SK-N-MC (cell line): Measurements from ENCODE around the gene ACKR4.

Experiments
- DNase-seq: peaks from one replicate; pipeline ENCODE4 v3.0.0-alpha.2; 2011; ENCODE audit warnings: low read depth, low spot score
- H3K27ac ChIP-seq: fragments of 200-600 bp; sonication (generic); 2 replicates; pipeline ENCODE4 v1.5.1; 2016; ENCODE audit warnings: mixed run types
- H3K36me3 ChIP-seq: fragments of 200-600 bp; sonication (generic); 2 replicates; pipeline ENCODE4 v1.6.1; 2017; ENCODE audit warnings: antibody characterized with exemption, low read length, mixed read lengths; ENCODE audit not compliant: insufficient read depth
- H3K4me3 ChIP-seq: fragments of 200-600 bp; sonication (generic); 2 replicates; pipeline ENCODE4 v1.5.1; 2016
- H3K9ac ChIP-seq: fragments of 200-600 bp; sonication (generic); 2 replicates; pipeline ENCODE4 v1.8.0; 2017; ENCODE audit warnings: mixed run types, mixed read lengths; ENCODE audit not compliant: insufficient read length
- H3K9me3 ChIP-seq: fragments of 200-600 bp; sonication (generic); 2 replicates; pipeline ENCODE4 v1.6.1; 2017; ENCODE audit warnings: low read depth, mild to moderate bottlenecking, antibody characterized with exemption, low read length, moderate library complexity, mixed read lengths
- EZH2 ChIP-seq: fragments of 200-600 bp; sonication (generic); IDR thresholded peaks from one replicate; pipeline ENCODE4 v1.6.1; 2017; ENCODE audit warnings: antibody characterized with exemption
- FOXP2 ChIP-seq: optimal IDR thresholded peaks from 2 replicates; pipeline ENCODE3; 2011; ENCODE audit warnings: mild to moderate bottlenecking, moderate library complexity; ENCODE audit not compliant: insufficient read depth; ENCODE audit errors: extremely low read length, control extremely low read depth
- POLR2AphosphoS5 ChIP-seq: IDR thresholded peaks from 2 replicates; pipeline ENCODE4 v1.6.1; 2012; ENCODE audit warnings: mild to moderate bottlenecking, low read depth, low read length, borderline replicate concordance

Gene ACKR4

DNA sequence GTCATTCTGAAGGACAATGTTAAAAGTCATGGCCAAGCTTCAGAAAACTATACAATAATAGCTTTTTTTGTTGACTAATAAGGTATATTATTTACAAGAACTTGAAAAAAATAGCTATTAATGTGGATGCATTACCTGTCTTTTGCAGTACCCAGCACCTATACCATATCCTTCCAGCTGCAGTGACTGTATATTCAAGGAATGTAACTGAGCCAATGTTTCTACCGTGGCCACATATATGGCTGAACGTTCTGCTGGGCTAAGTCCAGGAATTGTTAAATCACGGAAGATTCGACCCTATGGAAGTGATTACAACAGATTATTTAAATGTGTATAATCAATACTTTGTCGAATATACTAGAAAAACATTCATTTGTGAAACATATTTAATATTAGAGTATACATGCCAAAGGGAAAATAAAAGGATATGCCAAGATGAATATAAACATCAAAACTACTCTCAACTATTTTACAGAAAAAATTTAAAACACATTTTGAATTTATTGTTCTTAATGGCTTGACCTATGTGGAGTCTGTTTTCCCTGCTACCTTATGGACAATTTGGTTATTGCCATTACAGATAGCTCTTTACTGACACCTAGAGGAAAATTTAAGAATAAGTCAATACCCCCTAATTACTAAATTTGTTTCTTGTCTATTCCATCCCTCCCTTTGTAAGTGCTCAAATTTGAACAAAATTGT lies 44.9 kb downstream of the ACKR4 start:
- DNase-seq: peak; percentile 60
- no peak overlapping the region for H3K9ac ChIP-seq
- H3K9me3 ChIP-seq: no peaks in the 10 kb centered on the region
- H3K27ac ChIP-seq: no peak overlapping the region
- 0 out of 2 replicates have a peak, but pooled peaks cover 5% of the 10 kb centered on the region for H3K36me3 ChIP-seq
- TF ChIP-seq POLR2AphosphoS5 (no peak), EZH2 (no peak), FOXP2 (no peak)
- H3K4me3 ChIP-seq: no peak overlapping the region

GRCh38 chr3:132642539-132642847 lies 45.4 kb downstream of the ACKR4 start:
- H3K27ac ChIP-seq: no peak overlapping the region
- H3K9me3 ChIP-seq: no peaks in the 10 kb centered on the region

DNA sequence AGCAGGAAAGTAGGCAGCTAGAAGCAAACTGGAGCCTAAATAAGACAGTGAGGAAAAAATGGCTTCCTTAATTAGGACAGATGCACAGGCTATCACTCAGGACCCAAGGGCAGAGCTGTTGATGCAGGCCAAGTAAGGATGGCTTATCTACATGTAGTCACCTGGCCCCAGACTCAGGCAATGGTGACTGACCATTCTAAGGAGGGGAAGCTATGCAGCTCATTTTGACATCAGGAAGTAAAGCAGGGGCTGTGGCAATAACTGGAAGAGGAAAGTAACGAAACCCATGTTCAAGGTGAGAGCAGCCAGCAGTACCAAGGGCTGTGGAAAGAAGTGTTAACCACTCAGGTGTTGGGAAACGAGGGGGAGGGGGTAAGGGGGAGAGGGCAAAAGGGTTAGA lies 46.3 kb downstream of the ACKR4 start:
- no peak for DNase-seq
- no peak for TF ChIP-seq FOXP2
- Histone ChIP-seq H3K9me3 (no peaks in the 10 kb centered on the region), H3K36me3 (0 out of 2 replicates have a peak, but pooled peaks cover 5% of the 10 kb centered on the region), H3K4me3 (no peak overlapping the region), H3K27ac (no peak overlapping the region), H3K9ac (no peak overlapping the region)

More at GRCh38 chr3:132642539-132642847, 45.4 kb downstream of the ACKR4 start:
- no peak overlapping the region for H3K9ac ChIP-seq
- no peak for DNase-seq
- H3K36me3 ChIP-seq: 0 out of 2 replicates have a peak, but pooled peaks cover 5% of the 10 kb centered on the region
- TF ChIP-seq FOXP2: no peak
- TF ChIP-seq EZH2: no peak
- TF ChIP-seq POLR2AphosphoS5: no peak
- H3K4me3 ChIP-seq: no peak overlapping the region

DNA sequence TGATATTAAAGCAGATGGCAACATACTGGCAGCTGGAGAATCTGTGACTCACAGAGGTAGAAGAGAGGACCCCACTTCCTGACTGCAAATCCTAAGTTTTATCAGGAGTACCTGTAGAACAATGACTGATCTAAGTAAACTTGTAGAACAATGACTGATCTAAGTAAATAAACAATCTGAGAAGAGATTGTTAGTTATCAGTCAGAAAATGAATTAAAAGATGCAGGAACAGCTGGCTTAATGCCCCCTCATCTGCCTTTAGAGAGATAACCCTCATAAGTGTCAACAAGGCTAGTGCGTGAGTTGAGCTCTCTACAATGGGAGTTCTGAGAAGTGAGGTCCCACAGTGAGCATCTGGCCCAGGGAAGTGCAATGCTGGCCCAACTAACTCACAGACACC lies 48.0 kb downstream of the ACKR4 start:
- H3K9ac ChIP-seq: no peak overlapping the region
- no peak overlapping the region for H3K27ac ChIP-seq
- no peaks in the 10 kb centered on the region for H3K36me3 ChIP-seq
- no peak overlapping the region for H3K4me3 ChIP-seq
- no peaks in the 10 kb centered on the region for H3K9me3 ChIP-seq
- DNase-seq: no peak
- no peak for TF ChIP-seq POLR2AphosphoS5
- no peak for TF ChIP-seq FOXP2
- no peak for TF ChIP-seq EZH2

DNA sequence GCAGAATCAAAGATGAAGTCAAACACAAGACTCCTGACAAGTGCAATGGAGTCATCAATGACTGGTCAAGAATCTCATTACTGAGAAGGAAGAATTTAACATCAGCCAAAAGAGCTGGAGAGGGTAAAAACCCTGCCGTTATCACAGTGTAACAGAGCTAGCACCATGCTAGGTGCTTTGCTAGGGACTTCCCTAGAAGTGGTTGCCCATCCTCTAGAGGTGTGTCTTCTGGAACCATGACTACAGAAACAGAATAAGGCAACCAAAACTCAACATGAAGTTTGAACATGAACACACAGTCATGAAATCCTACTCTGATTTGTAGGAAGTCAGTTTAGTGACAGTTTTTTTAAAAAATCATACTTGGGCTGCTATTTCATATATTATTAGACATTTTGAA lies 53.1 kb downstream of the ACKR4 start:
- no peak overlapping the region for H3K27ac ChIP-seq
- H3K9ac ChIP-seq: no peak overlapping the region
- TF ChIP-seq POLR2AphosphoS5 (no peak), FOXP2 (no peak), EZH2 (no peak)
- no peak overlapping the region for H3K4me3 ChIP-seq
- H3K9me3 ChIP-seq: no peaks in the 10 kb centered on the region
- H3K36me3 ChIP-seq: no peaks in the 10 kb centered on the region
- DNase-seq: no peak
